ENCODE measurements around the gene CAMK2G.
"Not testable (repeated sequence)": the region's sequence is repeated elsewhere in the genome, so short reads cannot be mapped to it uniquely, and the experiment has no call there.

Gene CAMK2G

GRCh38 chr10:73874267-73875138, at the start of gene CAMK2G:
TSS of gene CAMK2G (minus strand) at chr10:73874555. CDS start at chr10:73874461, 94 bp downstream.
- peak; percentile 90 for DNase-seq (ENCODE audit: extremely low spot score, insufficient read length, low read depth)
- FAIRE-seq, result no peak

DNA sequence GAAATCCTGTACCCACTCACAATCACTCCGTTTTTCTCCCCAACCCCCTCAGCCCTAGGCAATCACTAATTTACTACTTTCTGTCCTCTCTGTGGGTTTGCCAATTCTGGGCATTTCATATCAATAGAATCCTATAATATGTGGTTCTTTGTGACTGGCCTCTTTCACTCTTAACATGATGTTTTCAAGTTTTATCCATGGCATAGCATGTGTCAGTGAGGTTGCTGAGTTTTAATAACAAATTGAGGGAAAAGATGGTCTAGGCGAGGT, 48.4 kb upstream of the CAMK2G start:
- no peak for DNase-seq (ENCODE audit: extremely low spot score, insufficient read length, low read depth)
- no peak for FAIRE-seq

DNA sequence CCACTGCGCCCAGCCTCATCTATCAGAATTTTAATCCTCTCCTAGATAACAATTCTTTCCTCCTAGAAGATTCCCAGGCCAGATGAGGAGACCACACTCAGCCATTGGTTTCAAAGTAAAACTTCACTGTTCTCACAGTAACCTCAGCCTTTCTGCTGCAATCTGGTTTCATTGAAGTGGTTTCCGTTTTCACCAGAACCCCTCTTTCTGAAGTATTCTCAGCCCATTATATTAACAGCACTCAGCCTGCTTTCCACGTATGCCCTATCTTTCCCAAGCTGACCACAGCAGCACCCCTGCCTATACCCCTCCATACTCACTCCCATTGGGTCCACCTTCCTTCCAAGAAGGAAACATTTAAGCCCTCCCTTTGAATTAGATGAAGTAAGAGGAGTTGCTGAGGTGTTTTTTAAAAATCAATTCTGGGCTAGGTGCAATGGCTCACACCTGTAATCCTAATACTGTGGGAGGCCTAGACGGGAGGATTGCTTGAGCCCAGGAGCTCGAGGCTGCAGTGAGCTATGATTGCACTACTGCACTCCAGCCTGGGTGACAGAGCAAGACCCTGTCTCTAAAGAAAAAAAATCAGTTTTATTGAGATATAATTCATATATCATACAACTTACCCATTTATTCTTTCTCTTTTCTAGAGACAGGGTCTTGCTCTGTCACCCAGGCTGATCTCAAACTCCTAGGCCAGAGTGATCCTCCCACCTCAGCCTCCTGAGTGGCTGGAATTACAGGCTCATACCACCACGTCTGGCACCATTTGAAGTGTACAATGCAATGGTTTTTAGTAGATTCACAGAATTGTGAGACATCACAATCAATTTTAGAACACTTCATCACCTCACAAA, 47.9 kb upstream of the CAMK2G start:
- no peak for DNase-seq (ENCODE audit: extremely low spot score, insufficient read length, low read depth)
- peak; percentile 69 for FAIRE-seq

GRCh38 chr10:73920089-73920488, 45.7 kb upstream of the CAMK2G start:
- DNase-seq (ENCODE audit: extremely low spot score, insufficient read length, low read depth) (no peak), FAIRE-seq (peak; percentile 76)

- not testable (repeated sequence) for FAIRE-seq; DNase-seq (ENCODE audit: extremely low spot score, insufficient read length, low read depth)
Observed at GRCh38 chr10:73919481-73919880, 45.1 kb upstream of the CAMK2G start.

GRCh38 chr10:73917566-73918305, 43.4 kb upstream of the CAMK2G start:
- FAIRE-seq, result no peak
- DNase-seq (ENCODE audit: extremely low spot score, insufficient read length, low read depth), result no peak

DNA sequence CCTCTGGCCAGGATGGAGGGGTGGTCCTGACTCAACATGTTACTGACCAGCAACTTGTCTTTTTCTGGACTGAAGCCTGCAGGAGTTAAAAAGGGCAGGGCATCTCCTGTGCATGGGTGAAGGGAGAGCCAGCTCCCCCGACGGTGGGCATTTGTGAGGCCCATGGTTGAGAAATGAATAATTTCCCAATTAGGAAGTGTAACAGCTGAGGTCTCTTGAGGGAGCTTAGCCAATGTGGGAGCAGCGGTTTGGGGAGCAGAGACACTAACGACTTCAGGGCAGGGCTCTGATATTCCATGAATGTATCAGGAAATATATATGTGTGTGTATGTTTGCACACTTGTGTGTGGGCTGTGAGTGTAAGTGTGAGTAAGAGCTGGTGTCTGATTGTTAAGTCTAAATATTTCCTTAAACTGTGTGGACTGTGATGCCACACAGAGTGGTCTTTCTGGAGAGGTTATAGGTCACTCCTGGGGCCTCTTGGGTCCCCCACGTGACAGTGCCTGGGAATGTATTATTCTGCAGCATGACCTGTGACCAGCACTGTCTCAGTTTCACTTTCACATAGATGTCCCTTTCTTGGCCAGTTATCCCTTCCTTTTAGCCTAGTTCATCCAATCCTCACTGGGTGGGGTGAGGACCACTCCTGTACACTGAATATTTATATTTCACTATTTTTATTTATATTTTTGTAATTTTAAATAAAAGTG, 42.6 kb upstream of the CAMK2G start:
- DNase-seq (ENCODE audit: extremely low spot score, insufficient read length, low read depth) (no peak), FAIRE-seq (no peak)

DNA sequence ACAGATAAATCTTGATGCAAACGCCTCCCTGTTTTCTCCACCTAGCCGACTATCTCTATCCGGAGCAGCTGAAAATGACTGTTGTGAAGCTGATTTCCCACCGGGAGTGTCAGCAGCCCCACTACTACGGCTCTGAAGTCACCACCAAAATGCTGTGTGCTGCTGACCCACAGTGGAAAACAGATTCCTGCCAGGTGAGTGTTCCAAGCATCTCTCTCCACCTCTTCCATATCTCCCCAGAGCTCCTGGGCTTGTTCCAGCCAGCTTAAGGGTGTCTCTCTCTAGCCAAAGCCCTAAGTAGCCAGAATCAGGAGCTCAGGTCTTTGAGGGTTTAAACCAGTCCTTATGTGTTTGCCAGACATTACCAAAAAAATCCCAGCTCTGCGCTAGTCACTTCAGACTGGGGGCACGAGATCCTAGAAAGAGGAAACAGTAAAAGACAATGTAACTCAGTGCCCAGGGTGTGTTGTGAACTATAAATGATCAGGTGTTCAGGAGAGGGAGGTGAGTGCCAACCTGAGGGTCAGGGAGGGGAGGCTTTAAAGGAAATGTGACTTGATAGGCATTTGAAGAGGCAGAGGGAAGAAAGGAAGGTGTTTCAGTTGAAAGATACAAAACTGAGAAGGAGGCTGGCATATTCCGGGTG, 41.0 kb upstream of the CAMK2G start:
- DNase-seq (ENCODE audit: extremely low spot score, insufficient read length, low read depth) (no peak), FAIRE-seq (no peak)

DNA sequence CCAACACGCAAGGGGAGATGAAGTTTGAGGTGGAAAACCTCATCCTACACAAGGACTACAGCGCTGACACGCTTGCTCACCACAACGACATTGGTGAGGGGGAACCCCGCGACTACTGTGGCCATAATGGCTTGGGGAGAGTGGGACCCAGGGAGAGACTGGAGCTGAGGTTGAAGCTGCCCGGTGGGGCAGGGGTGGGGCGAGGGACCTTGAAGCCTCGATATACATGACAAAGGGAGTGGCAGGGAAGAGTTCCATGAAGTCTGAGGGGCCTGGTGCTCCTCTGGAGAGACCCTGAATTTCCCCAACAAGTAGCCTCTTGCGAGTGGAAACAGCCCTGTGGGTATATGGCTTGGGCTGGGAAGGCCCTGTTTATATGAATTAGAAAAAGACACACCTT, 39.7 kb upstream of the CAMK2G start:
- FAIRE-seq (no peak), DNase-seq (ENCODE audit: extremely low spot score, insufficient read length, low read depth) (no peak)

DNA sequence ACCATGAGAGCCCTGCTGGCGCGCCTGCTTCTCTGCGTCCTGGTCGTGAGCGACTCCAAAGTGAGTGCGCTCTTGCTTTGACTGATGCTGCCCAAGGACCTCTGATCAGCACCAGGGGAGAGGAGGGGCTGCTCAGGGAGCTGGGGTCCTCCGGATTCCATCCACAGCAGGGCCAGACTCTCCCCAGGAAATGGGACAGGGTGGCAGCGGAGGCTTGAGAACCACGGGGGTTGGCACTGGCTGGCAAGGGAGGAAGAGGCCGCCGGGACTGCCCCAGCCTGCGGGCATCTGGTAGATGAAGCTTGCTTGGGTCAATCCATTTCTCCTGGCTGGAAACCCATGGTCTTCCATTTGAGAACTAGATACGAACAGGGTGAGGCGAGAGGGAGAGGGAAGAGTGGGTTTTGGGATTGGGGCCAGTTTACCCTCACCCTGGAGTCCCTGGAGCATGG, 37.2 kb upstream of the CAMK2G start:
- FAIRE-seq, result no peak
- no peak for DNase-seq (ENCODE audit: extremely low spot score, insufficient read length, low read depth)

DNA sequence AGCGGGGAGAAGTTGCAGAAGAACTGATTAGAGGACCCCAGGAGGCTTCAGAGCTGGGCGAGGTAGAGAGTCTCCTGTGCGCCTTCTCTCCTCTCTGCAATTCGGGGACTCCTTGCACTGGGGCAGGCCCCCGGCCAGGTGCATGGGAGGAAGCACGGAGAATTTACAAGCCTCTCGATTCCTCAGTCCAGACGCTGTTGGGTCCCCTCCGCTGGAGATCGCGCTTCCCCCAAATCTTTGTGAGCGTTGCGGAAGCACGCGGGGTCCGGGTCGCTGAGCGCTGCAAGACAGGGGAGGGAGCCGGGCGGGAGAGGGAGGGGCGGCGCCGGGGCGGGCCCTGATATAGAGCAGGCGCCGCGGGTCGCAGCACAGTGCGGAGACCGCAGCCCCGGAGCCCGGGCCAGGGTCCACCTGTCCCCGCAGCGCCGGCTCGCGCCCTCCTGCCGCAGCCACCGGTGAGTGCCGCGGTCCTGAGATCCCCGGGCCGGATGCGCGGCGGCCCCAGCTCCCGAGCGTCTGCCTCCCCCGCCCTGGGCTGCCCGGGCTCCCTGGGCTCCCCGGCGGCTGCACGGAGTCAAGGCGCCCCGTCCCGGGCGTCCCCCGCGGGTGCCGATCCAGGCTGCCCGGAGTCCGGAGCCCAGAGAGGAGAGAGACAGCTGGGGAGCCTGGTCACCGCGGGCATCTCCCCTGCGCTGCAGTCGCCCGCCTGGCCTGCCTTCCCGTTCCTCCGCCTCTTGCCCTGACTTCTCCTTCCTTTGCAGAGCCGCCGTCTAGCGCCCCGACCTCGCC, 36.6 kb upstream of the CAMK2G start, which contains the start of gene PLAU:
Gene PLAU, plus strand, starts transcription at position 369 of the 789 bp plus-strand sequence. CDS start 424 bp downstream, outside the sequence.
- FAIRE-seq (no peak), DNase-seq (ENCODE audit: extremely low spot score, insufficient read length, low read depth) (no peak)

DNA sequence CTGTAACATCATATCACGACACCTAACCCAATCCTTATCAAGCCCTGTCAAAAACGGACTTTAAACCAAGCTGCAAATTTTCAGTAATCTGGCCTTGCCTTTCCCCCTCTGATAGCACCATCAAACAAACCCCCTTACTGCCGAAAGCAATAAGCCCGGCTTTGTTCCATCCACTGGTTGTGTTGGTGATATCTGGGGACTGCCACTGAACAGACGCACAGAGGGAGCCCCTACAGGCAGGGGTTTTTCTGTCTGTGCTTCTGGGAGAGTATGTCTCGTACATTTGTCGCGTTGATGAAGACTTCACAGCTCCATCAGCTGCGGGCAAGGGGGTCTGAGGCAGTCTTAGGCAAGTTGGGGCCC, 36.0 kb upstream of the CAMK2G start:
- FAIRE-seq, result peak; percentile 42

GRCh38 chr10:73909540-73910115, 35.3 kb upstream of the CAMK2G start:
- no peak for DNase-seq (ENCODE audit: extremely low spot score, insufficient read length, low read depth)
- FAIRE-seq, result no peak

More for the DNA sequence above, 36.0 kb upstream of the CAMK2G start:
- DNase-seq (ENCODE audit: extremely low spot score, insufficient read length, low read depth), result no peak

GRCh38 chr10:73908853-73909539, 34.6 kb upstream of the CAMK2G start:
- FAIRE-seq (peak; percentile 89), DNase-seq (ENCODE audit: extremely low spot score, insufficient read length, low read depth) (no peak)

DNA sequence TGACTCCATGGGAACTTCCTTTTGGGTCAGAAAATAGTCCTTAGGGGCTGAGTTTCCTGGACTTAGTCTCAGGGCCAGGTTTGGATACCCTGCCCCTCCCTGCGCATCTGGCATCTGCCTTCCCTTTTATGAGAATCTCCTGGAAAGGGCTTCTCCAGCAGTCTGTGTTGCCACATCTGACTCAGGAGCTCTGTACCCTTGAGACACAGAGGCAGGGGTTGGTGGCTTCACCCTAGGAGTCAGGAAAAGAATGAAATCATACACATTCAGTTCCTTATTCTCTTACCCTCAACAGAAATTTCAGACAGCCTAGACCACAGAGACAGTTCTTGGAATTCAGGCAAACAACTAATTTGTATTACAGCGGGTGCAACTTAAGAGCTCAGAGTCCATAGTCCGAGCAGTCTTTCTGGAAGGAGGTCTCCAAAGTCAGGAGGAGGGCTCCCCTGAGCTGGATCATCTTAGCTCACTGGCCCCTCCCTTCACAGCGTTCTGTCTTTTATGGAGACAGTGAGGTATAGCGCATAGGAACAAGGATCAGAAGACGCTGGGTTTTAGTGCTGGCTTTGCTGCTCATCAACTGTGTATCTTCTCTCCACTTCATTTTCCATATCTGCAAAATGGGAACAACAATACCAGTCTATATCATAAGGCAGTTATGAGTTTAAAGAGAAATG, 33.6 kb upstream of the CAMK2G start:
- DNase-seq (ENCODE audit: extremely low spot score, insufficient read length, low read depth) (no peak), FAIRE-seq (no peak)

DNA sequence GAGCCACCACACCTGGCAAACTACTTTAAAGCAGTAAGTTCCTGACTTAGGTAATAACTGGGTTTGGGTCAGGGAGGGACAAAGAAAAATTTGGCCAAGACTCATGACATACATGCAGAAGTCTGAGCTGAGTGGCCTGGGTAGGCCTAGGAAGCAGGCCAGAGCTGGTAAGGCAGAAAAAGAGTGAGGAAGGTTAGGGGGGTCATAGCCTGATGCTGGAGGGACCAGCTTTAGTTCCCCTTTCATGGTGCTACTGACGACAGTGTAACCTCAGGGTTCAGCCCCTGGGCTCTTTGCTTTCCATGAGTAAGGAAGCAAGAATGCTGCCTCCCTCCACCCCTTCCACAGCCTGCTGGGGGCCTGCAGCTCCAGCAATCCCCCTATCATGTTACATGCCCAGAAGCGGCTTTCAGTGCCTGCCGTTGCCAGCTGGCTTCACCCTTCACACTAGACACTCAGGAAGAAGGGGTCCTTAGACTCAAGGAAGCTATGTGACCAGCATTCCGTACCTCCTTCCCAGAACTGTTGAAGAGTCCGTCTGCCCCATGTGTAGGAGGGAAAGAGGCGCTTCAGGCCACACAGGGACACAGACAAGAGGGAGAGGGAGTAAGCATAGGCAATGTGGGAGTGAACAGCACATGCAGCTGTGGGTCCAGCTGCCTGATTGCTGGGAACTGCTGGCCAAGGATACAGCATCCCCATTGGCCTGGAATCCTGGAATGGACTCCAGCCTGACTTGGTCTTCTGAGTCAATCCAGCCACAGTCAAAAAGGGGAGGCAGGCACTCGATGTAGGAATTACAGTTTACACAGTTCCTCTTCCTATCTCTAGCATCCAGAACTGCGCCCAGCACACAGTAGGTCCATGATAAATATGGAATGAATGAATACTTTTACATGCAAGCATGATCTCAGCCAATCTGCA, 32.4 kb upstream of the CAMK2G start:
- DNase-seq (ENCODE audit: extremely low spot score, insufficient read length, low read depth), result no peak
- FAIRE-seq, result no peak
